ENCODE data around the gene KCNQ2.

Gene KCNQ2

GRCh38 chr20:63403403-63404105 is 68.9 kb downstream of the KCNQ2 start:
- DNase-seq (ENCODE audit: low spot score) = no peak

- no peak for DNase-seq (ENCODE audit: low spot score)
Measured at GRCh38 chr20:63402860-63403220, 69.6 kb downstream of the KCNQ2 start.

DNA sequence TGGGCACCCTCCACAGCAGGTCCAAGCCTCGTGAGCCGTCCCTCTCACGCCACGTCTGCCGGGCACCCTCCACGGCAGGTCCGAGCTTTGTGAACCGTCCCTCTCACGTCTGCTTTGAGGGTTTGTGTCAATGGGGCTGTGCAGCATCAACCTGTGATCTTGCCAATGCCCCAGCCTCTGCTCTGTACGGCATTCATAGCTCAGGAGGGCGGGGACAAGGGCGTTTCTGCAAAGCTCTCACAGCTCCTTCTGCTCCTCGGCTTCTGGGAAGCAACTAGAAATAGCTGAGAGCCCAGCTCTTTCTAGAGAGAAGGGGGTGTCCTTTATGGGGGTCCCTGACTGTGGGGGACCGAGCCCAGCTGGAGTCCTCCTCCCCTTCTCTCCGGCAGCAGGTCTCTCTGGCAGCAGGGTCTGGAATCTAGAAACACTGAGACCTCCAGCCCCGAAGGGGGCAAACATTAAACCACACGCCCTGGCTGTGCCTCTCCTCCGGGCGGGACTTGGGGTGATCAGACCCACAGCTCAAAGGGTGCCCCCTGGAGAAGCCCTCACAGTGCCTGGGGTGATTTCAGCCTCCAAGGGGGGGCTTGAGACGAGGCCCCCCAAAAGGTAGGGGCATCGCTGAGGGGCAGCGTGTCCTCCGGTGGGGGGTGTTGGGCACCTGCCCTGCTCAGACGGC is 70.1 kb downstream of the KCNQ2 start:
- no peak for DNase-seq (ENCODE audit: low spot score)

- DNase-seq (ENCODE audit: low spot score) = no peak
Measured at GRCh38 chr20:63401384-63402110, 70.9 kb downstream of the KCNQ2 start.

DNA sequence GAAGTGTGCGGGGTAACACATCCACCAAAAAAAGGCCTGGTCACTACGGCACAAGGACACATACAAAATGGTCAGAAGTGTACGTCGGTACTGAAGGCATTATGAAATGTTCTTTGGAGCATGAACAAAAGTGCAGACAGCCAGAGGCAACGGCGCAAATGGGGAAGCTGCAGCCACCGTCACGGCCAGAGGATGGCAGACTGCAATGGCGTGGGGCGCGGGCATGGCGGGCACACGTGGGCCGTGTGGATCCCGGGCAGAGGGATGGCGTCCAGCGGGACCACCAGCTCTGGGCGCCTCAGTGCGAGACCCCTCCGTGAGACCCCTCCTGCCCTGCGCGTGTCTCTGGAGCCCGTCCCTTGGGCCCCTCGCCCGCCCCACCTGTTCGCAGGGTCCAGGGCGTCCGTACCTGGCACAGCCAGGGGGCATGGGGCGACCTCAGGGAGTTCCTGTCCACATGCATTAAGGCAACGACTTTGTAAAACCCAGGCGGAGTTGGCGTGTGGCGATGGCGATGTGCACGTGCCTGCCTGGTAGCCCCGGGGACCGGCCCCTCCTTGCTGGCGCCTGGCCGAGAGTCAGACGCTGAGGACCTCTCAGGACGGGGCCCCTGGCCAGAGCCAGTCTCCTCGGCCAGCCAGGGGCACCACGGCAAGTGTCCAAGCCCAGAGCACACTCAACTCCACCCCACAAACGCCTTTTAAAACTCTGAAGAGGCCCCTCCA is 71.8 kb downstream of the KCNQ2 start:
- DNase-seq (ENCODE audit: low spot score) = no peak

- no peak for DNase-seq (ENCODE audit: low spot score)
Measured at GRCh38 chr20:63399596-63400375, 72.7 kb downstream of the KCNQ2 start.

DNA sequence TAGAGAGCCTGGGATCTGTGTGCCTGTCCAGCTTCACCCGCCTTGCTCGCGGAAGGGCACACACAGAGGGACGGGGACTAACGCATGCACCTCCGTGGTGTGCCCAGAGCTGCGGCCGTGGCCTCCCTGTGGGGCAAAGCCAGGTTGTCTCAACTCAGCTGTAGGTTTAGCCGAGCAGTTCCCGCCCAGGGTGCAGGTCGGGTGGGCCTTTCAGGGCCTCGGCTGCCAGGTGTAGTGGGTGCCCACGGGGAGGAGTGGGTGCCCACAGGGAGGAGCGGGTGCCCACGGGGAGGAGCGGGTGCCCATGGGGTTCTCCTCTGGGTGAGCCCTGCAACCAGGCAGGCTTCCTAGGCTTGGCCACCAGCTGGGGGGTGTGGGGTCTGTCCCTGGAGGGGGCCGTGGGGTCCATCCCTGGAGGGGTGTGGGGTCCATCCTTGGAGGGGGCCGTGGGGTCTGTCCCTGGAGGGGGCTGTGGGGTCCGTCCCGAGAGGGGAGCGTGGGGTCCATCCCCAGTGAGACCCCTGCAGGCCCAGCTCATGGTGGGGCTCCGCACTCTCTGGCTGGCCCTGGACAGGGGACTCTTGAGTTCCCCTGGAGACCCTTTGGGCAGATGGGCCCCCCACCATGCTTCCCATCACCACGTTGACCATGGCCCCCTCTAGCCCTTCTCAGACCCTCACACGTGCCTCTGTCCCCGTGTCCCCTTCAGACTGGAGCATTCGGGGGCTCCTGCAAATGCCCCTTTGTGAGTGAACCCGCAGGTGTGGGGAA is 73.5 kb downstream of the KCNQ2 start:
- no peak for DNase-seq (ENCODE audit: low spot score)

DNA sequence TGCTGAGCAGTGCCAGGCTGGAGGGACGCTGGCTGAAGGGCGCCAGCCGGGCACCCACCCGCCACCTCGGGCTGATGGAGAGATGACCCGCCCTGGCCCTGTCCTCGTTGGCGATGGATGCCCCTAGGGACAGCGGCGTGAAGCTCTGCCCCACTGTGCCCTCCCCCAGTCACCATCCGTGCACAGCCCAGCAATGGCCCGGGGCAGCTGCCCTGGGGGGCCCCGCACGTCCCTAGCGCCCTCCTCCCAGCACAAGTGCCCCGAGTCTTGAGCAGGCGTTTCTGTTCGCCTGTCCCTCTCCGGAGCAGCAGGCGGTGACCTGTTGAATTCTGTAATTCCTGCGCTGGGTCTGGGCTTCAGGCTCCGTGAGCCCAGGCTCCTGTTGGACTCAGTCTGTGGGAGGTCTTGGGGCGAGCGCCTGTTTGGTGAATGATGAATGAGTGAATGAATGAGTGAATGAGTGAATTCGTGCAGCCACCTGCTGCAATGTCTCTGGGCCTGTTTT is 74.5 kb downstream of the KCNQ2 start:
- no peak for DNase-seq (ENCODE audit: low spot score)

DNA sequence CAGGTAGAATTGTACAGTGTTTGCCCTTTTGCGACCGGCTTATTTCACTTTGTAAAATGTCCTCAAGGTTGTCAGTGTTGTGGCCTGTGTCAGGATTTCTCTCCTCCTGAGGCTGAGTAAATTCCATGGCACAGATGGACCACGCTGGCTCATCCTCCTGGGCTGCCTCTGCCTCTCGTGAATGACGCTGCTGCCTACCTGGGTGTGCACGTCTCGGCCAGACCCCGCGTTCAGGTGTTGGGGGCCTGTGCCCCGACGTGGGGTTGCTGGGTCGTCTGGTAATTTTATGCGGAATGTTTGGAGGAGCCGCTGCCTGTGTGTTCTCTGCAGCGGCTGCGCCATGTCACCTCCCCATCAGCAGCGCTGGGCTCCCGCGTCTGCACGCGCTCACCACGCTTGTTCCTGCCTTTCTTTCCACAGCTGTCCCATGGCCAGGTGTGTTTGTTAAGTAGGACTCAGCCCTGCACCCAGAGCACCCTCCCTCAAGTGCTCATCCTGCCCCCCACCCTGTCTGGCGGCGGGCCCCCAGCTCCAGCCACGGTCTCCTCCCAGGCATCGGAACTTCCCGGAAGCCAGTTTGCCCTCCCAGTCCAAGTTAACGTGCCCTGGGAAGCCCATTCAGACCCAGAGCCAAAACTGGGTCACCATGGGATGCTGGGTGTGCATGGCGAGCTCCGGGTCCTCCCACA is 75.2 kb downstream of the KCNQ2 start:
- DNase-seq (ENCODE audit: low spot score) = no peak

- no peak for DNase-seq (ENCODE audit: low spot score)
Measured at GRCh38 chr20:63396300-63396699, 76.2 kb downstream of the KCNQ2 start.

- no peak for DNase-seq (ENCODE audit: low spot score)
Measured at GRCh38 chr20:63395723-63396122, 76.7 kb downstream of the KCNQ2 start.

DNA sequence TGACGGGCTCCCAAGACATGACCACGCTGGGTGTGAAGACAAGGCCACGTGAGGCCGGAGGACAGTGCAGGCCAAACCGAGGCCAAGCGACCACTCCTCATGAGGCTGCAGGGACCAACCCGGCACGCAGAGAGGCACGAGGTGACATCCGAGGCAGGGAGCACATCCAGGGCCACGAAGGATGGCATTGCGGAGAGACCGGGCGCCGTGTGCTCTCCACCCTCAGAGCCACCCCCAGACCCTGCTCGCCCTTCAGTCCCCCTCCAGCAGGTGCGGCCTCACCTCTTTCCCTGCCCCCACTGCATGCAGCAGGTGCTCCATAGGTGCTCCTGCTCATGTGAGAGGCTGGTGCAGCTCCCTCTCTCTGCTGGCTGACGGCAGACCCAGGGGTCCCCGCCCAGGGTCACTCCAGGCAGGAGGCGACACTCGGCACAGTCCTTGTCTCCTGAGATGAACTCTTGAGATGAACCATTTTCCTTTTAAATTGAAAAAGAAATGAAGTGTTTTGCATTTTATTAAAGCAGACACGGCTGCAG is 77.5 kb downstream of the KCNQ2 start:
- no peak for DNase-seq (ENCODE audit: low spot score)

DNA sequence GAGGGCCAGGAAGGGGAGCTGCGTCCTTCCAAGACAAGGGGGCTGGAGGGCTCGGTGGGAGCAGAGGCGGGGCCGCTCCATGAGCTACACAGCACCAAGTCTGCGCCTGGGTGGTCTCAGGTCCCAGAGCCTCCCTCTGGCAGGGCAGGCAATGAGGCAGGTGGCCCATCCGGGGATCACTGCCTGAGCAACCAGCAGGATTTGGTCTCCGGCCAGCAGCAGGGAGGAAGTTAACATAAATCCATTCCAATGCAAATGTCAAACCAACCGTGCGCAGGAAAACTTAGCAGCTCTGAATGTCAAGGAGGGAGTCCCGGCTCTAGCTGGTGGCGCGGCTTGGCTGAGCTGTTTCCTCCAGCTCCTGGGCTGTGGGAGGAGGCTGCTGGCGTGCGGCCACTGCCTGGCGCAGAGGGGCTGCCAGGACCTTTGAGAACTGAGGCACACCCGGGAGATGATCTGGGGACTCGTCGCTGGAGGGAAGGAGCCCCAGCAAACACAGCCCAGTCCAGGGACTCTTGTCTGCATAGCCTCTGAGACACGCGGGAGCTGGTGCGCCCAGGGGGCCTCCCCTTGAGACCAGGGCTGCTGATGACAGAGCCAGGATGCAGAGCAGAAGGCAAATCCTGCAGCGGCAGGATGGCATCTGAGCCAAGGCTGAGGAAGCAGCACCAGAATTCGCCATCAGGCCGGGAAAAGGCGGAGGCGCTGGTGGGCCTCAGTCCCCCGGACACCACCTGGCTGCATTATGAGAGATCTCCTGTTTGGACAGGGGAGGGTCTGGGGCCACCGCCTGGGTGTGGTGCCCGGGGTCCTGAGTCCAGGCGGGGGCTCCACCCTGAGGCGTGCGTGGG is 78.2 kb downstream of the KCNQ2 start:
- no peak for DNase-seq (ENCODE audit: low spot score)

- no peak for DNase-seq (ENCODE audit: low spot score)
Measured at GRCh38 chr20:63393566-63393965, 78.9 kb downstream of the KCNQ2 start.

DNA sequence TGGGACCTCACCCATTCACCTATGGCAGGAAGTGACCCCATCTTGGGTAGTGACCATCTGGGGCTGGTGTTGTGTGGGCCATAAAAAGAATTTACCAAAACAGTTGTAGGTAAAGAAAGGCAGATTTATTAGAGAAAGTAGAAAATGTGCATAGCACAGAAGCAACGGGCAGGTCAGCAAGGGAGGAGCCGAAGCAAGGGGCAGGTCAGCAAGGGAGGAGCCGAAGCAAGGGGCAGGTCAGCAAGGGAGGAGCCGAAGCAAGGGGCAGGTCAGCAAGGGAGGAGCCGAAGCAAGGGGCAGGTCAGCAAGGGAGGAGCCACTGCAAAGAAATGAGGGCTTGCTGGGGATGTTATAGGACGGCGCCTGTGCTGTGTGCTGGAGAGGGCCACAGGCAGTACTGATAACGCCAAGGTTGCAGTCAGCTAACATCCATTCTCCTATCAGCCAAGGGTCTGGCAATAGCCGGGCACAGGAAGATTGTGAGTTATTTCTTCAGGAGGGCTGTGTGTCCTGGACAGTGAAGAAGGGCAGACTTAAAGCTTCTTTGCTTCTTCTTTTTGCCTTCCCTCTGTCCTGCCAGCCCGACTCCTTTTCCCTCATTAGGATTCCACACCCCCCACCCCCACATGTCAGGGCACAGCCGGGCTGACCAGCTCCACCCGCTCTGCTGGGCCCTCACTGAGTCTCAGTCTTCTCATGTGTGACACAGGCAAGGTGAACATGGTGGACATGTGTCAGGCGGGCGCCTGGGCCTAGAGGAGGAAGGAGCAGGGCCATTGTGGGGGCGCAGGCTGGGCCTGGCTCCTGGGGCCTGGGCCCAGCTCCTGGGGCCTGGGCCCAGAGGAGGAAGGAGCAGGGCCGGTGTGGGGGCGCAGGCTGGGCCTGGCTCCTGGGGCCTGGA is 79.7 kb downstream of the KCNQ2 start:
- no peak for DNase-seq (ENCODE audit: low spot score)

- no peak for DNase-seq (ENCODE audit: low spot score)
Measured at GRCh38 chr20:63387917-63388316, 84.5 kb downstream of the KCNQ2 start.

- no peak for DNase-seq (ENCODE audit: low spot score)
Measured at GRCh38 chr20:63387393-63387792, 85.1 kb downstream of the KCNQ2 start.

DNA sequence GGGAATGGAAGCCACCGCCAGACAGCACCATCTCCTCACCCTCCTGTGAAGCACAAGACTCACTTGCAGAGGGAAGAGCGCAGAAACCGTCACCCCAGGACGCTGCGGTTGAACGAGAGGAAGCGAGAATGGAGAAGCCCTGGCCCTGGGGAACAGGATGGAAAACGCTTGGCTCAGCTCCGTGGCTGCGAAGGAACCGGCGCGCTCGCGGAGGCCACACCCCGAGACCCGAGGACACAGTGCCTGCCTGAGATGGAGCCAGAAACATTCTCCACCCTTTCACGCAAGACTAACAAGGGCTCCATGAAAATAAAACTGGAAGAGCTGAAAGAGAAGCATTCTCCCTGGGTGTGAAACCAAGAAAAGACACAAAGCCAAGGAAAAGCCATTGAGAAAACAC is 86.0 kb downstream of the KCNQ2 start:
- no peak for DNase-seq (ENCODE audit: low spot score)
